HG03565 (cell line): ENCODE results near the gene ALG5.

ENCODE experiments used
- ATAC-seq: cut with Tn5 transposase; IDR thresholded peaks from one replicate; pipeline ENCODE4 v1.9.1; 2021; ENCODE audit warnings: mild to moderate bottlenecking, moderate library complexity; ENCODE audit not compliant: unreplicated experiment

ALG5 gene

DNA sequence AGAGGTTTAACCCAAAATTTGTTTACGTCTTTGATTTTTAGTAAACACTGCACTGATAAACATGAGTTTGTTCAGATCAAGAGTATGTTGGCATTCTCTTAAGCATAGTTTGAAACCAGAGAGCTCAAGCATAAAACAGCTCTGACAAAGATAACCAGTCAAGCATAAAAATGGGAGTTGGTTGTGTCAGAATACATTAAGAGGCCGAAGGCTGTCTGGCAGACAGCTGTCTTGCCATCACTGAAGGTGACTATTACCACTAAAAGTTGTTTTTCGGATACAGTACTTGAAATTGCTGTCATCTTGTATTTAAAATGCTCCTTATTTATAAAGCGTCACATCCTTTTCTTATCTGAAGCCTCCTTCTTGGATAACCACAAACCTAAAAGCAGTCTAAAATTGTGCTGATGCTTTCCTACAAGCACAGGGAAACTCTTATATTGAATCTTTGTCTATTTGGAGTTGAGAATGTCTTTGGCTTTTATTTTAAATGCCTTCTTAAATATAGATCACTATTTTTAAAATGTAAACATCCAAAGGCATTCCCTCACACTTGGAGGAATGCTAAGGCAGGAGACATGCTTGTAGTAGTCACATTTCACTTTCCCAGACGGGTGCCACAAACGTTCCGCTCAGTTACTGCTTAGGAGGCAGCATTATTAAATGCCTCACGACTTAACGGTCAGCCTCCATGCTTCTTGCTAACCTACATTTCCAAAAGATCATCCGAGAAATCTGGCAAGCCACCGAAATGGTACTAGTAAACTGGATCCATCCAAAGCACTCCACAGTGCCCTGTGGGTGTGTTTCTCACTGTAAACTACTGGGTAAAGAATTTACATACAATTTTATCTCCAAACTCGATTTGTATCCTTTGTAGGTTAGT lies 80.7 kb downstream of the ALG5 start:
- ATAC-seq: no peak

DNA sequence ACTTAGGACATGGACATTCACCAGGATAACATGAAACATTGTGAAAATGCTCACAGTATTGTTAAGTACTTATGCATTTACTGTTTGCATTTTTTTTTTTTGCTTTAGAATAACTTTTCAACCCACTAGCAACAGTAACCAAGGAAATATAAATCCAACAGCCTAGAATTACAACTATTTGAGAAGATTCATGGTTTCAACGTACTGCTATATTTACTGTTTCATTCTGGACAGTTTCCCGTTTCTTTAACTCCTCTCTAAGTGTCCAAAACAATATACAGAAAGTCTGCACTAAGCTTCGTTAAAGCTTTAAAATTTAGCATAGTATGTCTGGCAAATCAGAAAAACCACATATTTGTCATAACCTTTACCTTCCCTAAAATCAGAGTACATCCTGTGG lies 81.8 kb downstream of the ALG5 start:
- no peak for ATAC-seq

DNA sequence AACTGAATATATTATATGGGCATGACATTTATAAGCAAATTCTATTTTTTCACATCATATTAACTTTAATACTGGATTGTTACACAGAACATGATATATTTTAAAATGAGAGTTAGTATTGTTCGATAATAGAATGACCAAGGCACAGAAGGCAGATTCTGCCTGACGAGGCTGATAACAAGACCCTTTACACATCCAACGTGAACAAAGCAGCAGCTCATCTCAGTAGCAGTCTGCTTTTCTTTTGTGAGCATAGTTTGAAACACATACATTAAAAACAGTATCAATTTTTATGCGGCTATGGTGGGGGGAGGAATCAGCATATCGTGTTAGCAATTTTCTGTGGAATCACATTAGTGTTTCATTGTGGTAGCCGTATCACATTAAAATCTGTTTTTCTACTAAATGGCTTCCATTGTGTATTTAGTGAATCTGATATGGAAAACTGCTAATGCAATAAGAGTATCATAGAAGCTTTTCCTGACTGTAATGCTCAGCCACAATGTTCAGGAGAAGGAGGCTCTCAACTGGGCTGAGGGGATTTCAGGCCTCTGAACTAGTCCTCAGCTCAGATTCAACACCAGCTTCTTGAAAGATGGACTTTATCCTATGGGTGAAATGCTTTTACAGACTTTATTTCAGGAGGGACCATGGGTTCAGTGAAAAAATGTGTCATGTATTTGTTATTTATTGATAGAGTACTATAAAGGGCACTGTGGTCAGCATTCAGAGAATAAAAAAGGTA lies 83.1 kb downstream of the ALG5 start:
- no peak for ATAC-seq

DNA sequence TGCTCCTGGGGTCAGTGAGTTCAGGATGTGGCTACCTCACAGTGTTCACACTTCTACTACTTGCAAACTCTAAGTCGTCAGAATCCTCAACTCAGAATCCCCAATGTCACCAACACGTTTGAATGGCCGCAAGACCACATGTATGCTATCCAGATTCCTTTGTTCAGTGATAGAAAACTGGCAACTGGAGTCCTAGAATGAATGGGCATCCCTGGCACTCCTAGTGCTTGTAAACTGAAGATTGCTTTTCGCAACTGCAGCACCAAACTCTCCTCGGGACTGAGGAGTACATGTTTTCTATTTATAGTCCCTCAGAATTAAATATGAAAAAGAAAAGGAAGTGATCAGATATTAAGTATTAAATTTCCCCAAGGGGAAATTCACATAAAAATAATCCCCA lies 84.0 kb downstream of the ALG5 start:
- ATAC-seq: no peak

DNA sequence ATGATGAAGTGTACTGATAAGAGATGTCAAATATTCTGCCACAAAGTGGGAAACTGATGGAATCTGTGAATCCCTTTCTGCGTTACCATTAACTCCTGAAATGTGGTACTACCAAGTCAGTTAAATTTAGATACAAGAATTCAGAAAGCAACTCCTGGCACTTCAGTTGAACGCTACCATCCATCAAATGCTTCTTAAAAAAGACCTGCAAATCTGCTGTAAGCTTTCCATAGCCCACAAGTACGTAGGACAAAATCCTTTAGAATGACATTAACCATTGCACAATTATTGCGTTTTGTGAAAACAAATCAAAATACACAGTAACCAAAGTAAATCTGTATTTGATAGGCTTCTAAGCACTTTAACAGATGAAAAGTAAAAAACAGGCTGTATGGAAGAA lies 84.5 kb downstream of the ALG5 start:
- ATAC-seq: no peak

DNA sequence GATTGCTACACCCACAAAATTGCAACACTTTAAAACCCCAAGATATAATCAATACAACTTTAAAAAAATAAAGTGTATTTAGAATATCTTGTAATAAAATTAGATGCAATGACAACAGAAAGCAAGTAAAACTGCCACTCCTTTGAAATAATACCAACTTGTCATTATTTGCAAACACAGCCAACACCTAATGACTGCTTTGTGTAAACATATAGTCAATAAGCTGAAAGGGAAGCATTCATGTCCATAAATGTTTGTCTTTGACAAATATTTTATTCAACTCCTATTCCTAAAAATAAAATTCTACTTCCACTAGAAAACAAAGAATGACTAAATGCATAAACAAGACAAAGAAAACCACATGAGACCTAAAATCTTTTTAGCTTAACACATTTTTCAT lies 85.7 kb downstream of the ALG5 start:
- ATAC-seq: no peak

DNA sequence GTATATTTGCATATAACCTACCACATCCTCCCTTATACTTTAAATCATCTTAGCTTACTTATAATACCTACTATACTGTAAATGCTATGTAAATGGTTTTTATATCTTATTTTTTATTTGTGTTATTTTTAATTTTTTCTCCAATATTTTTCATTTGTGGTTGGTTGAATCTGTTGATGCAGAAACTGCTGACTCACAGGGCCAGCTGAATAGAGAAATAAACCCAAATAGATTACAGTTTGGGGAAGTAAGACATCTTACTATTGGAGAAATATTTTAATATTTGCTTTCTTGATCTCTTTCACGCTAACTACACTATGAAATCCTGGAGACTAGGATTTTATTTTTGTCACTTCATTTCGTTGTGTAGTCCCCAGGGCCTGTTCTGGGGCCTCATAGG lies 86.2 kb downstream of the ALG5 start:
- ATAC-seq: no peak

DNA sequence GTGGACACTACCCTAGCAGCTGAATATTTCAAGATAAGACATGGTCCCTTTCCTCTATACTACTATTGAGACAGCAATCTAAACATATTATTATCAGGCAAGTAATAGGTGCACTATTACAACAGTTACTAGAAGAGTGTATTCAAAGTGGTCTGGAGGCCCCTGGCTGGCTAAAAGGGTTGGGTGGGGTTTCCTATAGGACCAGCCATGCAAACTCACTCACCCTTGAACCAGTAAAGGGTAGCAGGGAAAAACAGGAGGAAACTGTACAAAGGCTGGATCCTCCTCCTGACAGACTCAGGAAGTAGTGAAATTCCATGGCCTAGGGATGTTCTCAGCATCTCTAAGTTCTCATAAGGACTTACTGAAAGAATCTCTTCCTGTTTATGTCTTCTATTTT lies 86.8 kb downstream of the ALG5 start:
- ATAC-seq: no peak

DNA sequence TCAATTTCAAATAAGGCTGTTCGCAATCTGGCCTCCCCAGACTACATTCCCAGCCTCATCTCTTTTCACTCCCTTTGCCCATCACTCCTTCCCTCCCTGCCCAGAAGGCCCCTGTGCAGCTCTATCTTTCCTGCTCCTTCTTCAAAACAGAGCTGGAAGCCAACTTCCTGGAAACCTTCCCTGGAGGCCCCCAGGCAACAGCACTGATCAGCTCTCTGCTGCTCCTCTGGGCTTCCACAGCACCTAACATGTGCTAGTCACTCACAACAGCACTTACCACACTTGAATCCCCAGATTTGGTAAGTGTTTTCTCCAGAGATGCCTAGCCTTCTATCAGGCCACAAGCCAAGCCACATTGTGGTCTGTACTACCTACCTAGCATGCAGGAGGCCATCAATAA lies 88.6 kb downstream of the ALG5 start:
- no peak for ATAC-seq

DNA sequence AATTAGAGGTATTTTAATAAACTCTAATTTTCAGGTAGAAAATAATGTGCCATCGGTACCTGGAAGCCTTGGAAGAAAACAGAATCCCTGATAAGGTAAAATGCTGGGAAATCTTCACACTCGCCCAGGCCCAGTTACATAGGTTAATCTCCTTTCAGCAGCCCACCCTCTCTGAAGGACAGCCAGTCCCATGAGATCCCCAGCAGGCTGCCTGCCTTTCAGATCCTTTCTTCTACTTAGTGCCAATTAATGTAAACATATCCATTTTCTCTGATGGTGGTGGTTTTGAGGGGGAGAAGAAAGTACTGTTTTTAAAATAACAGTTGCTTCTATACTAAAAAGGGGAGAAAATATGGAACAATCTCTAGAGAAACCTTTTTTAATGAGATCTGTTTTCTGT lies 91.3 kb downstream of the ALG5 start:
- no peak for ATAC-seq

DNA sequence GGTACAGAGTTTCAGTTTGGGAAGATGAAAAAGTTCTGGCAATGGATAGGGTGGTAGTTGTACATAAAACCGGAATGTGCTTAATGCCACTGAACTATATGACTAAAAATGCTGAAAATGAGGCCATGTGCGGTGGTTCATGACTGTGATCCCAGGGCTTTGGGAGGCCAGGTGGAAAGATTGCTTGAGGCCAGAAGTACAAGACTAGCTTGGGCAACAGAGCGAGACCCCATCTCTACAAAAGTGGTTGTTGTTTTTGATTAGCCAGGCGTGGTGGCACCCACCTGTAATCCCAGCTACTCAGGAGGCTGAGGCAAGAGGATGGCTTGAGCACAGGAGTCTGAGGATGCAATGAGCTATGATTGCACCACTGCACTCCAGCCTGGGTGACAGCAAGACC lies 91.9 kb downstream of the ALG5 start:
- ATAC-seq: no peak

DNA sequence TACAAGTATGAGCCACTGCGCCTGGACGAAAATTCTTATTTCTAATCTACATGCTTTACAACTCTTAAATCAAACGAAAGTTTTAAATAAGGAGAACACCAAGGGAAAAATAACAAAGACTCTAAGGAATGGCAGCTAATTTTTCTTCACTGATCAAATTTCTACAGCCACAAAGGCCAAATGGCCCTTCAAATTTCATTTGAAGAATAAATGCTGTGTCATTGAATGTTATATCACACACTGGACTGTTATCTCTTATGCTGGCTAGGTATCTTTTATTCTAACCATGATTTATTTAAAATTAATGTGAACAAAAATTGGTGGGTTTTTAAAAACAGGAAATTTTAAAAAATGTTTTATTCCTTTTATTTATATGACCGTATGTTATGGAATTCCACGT lies 93.2 kb downstream of the ALG5 start:
- ATAC-seq: no peak

DNA sequence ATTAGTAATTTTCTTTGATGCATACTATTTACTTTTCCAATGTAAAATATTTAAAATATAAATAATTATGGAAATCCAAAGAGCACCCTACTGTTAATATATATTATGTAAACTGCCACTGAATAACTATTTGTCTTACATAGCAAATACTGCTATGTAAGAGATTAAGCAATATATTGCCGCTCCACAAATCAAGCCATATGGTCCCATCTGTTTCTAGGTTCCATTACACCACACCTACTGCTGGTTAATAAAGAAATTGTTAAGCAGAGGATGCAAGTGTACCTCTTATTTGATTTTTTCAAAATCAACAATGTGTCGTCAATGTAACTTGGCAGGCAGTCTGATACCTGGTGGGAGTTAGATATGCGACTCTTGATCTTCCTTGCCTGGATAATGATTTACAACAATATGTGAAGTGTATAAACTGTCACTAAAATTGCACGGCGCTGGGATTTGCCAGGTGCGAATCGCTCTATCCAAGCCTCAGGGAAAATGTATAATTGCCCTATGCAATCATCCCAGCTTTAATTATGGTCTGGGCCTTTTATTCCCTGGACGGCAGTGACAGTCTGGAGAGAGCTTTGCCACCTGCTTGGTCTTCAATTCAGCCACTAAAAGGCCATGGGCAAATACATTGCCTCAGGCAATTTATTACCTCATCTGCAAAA lies 95.1 kb downstream of the ALG5 start:
- ATAC-seq: no peak
